ENCODE measurements around the gene STAMBPL1.
A peak's percentile ranks its signal among the peaks of the same experiment; 100 is the strongest.
"Not testable (repeated sequence)": the region's sequence is repeated elsewhere in the genome, so short reads cannot be mapped to it uniquely, and the experiment has no call there.

Gene STAMBPL1

DNA sequence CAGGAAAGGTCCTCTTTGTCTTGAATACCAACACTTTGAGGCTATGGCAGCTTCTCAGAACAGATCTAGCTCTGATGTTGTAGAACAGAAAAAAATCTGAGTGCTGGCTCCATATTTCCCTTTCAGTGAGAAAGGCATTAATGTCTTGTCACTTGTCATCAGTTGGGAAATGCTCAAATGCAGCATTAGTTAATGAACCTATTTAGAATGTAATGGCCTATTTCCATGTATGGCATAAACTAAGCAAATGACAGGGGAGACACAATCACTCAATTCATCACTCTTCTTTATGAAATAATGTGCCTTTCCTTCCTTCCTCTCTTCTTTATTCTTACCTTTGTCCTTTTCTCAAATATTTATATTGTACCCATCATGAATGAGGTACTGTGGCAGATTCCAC lies 5.0 kb upstream of the STAMBPL1 start:
- ATAC-seq (no peak), DNase-seq (no peak)
- no peak overlapping the region for H3K27ac Mint-ChIP-seq
- peaks cover 7% of the 10 kb centered on the region for H3K9me3 Mint-ChIP-seq
- H3K4me3 Mint-ChIP-seq, result no peak overlapping the region
- H3K36me3 Mint-ChIP-seq (ENCODE audit: low read depth), result no peaks in the 10 kb centered on the region
- no peaks in the 10 kb centered on the region for H3K27me3 Mint-ChIP-seq
- H3K4me1 Mint-ChIP-seq, result peaks cover 20% of the 10 kb centered on the region

DNA sequence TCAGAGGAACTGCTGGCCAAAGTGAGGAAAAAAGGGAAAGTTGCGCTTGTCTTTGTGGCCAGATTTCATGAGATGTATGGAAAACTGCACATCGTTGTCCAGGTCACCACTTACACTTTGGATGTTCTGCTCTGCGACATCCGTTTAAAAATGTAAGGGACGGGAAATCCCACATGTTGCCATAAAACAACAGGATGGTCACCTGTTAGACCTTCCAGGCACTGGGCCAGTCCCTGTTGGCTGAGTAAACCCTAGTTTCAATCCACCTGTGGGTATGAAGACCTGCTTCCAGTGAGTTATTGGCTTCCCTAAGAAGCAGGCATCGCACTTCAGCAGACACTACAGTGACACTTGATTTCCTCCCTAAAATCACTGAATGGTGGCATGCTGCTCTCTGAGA lies 2.7 kb upstream of the STAMBPL1 start:
- DNase-seq (no peak), ATAC-seq (no peak)
- Mint-ChIP-seq H3K27ac (no peak overlapping the region), H3K9me3 (no peaks in the 10 kb centered on the region), H3K4me3 (no peak overlapping the region), H3K36me3 (ENCODE audit: low read depth) (peaks cover 9% of the 10 kb centered on the region), H3K4me1 (peaks cover 33% of the 10 kb centered on the region), H3K27me3 (no peaks in the 10 kb centered on the region)

DNA sequence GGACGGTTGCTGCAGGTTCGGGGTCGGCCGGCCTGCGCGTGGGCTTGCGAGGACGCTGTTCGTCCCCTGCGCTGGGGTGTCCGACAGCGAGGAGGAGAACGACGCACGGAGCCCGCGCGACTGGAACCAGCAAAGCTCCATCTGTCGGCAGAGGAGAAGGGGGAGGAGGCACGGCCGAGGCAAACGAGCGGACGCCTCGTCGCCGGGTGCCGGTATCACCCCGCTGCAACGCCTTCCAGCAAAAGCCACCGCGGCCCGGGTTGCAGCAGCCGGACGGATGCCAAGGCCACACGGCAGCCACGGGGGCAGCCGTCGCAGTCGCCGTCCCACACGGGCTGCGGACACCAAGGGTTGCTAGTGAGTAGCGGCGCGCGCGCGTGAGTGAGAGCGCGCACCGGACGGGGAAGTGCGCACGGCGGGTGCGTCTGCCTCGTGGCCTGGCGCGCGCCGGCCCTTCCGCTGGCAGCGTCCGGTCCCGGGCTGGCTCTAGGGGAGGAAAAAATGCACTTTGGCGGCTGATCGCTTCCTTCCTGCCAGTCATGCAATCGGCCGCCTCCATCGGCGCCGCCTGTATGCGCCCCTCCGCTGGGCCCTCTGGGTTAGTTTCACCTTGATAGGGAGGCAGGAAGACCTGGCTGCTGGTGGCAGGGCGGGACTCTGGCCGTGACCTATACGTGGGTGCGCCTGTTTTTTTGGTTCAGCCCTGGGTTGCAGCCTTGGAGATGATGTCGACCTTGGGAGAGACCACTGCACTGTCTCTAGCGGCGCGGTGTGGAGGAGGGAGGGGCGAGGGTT lies 434 bp downstream of the STAMBPL1 start:
- Mint-ChIP-seq H3K27ac (peak overlapping the region; percentile 96), H3K36me3 (ENCODE audit: low read depth) (peaks cover 20% of the 10 kb centered on the region), H3K4me3 (peak overlapping the region; percentile 97), H3K27me3 (no peaks in the 10 kb centered on the region), H3K9me3 (no peaks in the 10 kb centered on the region), H3K4me1 (peaks cover 63% of the 10 kb centered on the region)
- DNase-seq, result peak; percentile 74
- ATAC-seq, result peak; percentile 87

DNA sequence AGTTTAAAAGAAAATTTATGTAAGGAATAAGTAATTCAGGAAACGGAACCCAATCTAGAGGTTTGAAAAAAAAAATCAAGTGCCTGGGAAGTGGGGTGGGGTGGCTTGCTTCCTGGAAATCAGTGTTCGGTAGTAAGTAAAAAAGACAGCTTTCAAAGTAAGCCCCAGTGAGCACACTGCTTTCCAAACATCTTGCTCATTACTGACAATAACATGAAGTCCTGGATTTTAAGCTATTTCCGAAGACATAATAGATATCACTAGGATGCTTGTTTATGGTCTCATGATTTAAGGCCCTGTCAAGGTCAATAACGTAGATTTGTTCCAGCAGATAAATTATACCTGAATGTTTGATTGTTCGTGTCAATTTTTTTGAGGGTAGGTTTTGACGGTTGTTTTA lies 1.3 kb downstream of the STAMBPL1 start:
- H3K9me3 Mint-ChIP-seq, result no peaks in the 10 kb centered on the region
- H3K4me3 Mint-ChIP-seq, result peak overlapping the region; percentile 97
- DNase-seq, result no peak
- peaks cover 72% of the 10 kb centered on the region for H3K4me1 Mint-ChIP-seq
- H3K27ac Mint-ChIP-seq, result peak overlapping the region; percentile 96
- peaks cover 20% of the 10 kb centered on the region for H3K36me3 Mint-ChIP-seq (ENCODE audit: low read depth)
- ATAC-seq, result no peak
- H3K27me3 Mint-ChIP-seq, result no peaks in the 10 kb centered on the region

DNA sequence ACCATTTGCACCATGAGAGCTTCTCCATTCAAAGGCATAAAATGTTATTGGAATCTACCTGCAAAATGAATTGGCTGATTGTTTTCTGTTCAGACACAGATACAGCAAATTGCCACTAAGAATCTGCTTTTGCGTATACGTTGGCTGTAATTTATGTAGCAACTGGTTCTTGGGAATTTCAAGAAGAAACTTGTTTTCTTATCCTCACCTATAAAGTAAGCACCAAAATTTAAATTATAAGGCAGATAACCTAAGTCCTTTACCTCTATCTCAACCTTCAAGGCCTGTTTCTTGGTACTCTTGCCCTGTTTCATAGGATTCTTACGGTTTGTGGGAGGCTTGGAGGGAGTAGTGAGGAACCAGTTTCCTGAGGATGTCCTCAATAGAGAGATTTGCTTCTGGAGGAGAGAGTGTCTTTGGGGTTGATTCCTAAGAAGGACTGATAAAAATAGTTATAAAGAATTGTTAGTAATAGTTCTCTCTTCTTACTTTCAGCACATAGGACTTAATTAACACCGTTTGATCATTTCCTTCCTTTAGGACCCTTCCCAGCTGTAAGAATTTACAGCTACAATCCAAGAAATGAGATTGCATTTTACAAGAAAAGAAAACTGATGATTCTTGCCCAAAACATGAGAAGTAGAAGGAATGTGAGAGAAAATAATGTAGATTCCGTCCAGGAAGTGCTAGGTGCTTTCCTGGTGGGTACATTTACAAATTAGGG lies 2.0 kb downstream of the STAMBPL1 start:
- H3K27ac Mint-ChIP-seq, result peak overlapping the region; percentile 96
- H3K4me3 Mint-ChIP-seq, result peak overlapping the region; percentile 97
- peaks cover 78% of the 10 kb centered on the region for H3K4me1 Mint-ChIP-seq
- H3K9me3 Mint-ChIP-seq, result no peaks in the 10 kb centered on the region
- DNase-seq, result no peak
- H3K27me3 Mint-ChIP-seq, result no peaks in the 10 kb centered on the region
- no peak for ATAC-seq
- H3K36me3 Mint-ChIP-seq (ENCODE audit: low read depth), result peaks cover 20% of the 10 kb centered on the region

DNA sequence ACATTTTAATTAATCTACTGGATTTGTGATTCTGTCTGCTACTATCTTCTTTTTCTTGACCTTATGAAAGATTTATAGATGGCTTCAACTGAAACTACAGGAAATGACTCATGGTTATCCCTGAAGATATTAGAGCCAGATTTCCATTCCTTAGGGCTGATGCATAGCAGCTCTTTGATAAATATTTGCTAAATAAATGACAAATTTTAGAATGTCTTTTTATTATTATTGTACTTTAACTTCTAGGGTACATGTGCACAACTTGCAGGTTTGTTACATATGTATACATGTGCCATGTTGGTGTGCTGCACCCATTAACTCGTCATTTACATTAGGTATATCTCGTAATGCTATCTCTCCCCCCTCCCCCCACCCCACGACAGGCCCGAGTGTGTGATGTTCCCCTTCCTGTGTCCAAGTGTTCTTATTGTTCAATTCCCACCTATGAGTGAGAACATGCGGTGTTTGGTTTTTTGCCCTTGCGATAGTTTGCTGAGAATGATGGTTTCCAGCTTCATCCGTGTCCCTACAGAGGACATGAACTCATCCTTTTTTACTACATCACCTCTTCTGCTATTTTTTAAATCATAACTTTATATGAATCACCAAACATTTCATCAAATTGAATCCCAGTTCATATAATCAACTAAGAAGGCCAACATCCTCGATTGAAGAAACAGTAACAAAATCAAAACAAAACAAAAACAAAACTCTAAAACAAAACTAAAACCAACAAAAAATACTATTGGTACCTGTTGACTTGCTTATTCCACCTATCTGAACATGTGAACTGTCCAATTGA lies 2.8 kb downstream of the STAMBPL1 start:
- peaks cover 82% of the 10 kb centered on the region for H3K4me1 Mint-ChIP-seq
- ATAC-seq, result not testable (repeated sequence)

DNA sequence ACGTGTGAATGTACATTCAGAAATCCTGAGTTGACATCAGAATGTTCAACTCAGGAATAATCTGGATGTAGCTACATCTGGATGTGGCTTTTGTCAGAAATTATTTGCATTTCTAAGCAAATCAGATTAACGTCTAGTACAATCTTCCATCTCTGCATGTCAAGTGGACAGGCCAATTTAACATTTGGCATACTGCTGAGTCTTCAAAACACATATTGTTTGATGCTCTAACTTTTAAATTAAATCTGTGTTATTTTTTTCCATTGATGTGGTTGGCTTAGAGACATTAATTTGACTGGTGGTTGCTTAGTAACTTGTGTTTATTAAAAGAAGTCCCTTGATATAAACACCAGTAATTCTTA lies 3.4 kb downstream of the STAMBPL1 start:
- Mint-ChIP-seq H3K27ac (peak overlapping the region; percentile 67), H3K9me3 (no peaks in the 10 kb centered on the region), H3K4me3 (peak overlapping the region; percentile 72), H3K27me3 (no peaks in the 10 kb centered on the region), H3K36me3 (ENCODE audit: low read depth) (peaks cover 23% of the 10 kb centered on the region), H3K4me1 (peaks cover 84% of the 10 kb centered on the region)
- ATAC-seq (no peak), DNase-seq (no peak)

More for the DNA sequence above, 2.8 kb downstream of the STAMBPL1 start:
- not testable (repeated sequence) for DNase-seq, H3K9me3 Mint-ChIP-seq, H3K27me3 Mint-ChIP-seq
- peaks cover 21% of the 10 kb centered on the region for H3K36me3 Mint-ChIP-seq (ENCODE audit: low read depth)
- H3K4me3 Mint-ChIP-seq, result peak overlapping the region; percentile 97
- H3K27ac Mint-ChIP-seq, result peak overlapping the region; percentile 96

DNA sequence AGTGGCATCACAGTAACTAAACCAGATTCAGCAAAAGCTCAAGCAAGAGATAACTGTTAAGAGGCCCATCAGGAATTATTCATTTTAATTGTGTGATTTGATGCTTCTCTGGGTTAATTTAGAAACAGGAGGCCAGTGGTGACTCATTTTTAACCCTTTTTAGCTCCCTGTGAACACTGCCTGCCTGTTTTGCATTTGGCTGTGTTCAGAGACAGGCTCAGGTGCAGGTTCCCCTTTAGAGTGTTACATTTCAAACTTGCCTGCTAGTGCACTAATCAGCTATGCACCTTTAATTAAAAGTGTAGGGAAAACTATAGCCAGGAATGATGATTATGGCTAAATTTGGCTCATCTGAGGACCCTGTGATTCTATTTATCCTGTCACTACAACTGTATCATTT lies 6.5 kb downstream of the STAMBPL1 start:
- Mint-ChIP-seq H3K4me1 (peaks cover 87% of the 10 kb centered on the region), H3K27ac (no peak overlapping the region), H3K27me3 (no peaks in the 10 kb centered on the region), H3K4me3 (no peak overlapping the region), H3K36me3 (ENCODE audit: low read depth) (peaks cover 16% of the 10 kb centered on the region), H3K9me3 (no peaks in the 10 kb centered on the region)
- DNase-seq, result no peak
- ATAC-seq, result peak; percentile 95

DNA sequence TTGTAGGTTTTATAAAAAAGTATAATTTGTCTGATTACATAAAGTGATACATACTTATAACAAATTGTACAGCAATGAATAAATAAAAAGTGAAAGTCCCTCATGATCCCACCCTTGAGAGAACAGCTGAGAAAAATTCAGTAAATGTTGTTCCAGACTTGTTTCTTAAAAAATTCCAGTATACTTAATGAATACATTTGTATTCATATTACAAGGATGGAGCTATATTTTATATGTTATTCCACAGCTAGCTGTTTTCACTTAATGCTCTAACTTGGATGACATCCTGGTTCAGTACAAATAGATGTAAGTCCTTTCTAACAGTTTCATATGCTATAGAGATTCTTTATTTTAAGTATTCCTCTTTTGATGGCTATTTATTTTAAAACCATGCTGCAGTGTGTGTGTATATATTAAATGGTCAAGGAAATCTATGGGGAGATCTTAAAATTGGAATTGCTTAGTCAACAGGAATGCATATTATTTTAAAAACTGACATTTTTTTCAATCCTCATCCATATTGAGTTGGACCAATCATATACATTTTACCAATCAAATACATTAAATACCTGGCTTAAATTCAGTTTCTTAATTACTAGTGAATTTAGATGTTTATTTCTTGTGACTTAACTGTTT lies 8.9 kb downstream of the STAMBPL1 start:
- peaks cover 70% of the 10 kb centered on the region for H3K4me1 Mint-ChIP-seq

DNA sequence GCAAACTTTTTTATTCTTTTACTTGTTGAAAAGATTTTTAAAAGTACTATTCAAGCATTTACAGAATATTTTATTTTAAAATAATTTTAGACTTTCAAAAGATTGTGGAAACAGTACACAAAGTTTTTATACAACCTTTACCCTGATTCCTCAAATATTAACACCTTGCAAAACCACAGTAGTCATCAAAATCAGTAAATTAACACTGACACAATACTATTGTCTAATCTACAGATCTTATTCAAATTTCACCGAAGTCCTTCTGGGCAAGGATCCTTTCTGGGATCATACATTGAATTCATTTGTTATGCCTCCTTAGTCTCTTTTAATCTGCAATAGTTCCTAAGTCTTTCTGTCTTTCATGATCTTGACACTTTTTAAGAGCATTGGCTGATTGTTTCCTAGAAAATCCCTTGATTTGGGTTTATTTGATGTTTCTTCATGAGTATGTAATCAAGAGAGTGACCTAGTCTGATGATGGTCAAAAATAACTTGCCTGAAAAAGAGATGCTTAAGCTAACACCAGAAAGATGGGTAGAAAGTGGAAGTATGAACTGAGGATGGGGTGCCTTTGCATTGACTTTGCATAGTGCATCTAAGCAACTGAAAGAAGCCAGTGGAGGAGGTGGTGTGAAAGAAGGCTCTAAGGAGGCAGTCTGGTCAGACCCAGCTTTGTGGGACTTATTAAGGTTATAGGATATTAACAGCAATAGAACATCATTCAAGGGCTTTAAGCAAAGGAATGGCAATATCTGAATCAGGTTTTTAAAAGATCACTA lies 9.7 kb downstream of the STAMBPL1 start:
- Mint-ChIP-seq H3K4me3 (no peak overlapping the region), H3K27me3 (no peaks in the 10 kb centered on the region), H3K27ac (no peak overlapping the region), H3K4me1 (peaks cover 68% of the 10 kb centered on the region), H3K36me3 (ENCODE audit: low read depth) (peaks cover 12% of the 10 kb centered on the region), H3K9me3 (no peaks in the 10 kb centered on the region)
- ATAC-seq, result no peak
- no peak for DNase-seq

More for the DNA sequence above, 8.9 kb downstream of the STAMBPL1 start:
- H3K27ac Mint-ChIP-seq, result no peak overlapping the region
- H3K27me3 Mint-ChIP-seq, result no peaks in the 10 kb centered on the region
- H3K36me3 Mint-ChIP-seq (ENCODE audit: low read depth), result peaks cover 7% of the 10 kb centered on the region
- no peak for ATAC-seq
- no peaks in the 10 kb centered on the region for H3K9me3 Mint-ChIP-seq
- DNase-seq, result no peak
- H3K4me3 Mint-ChIP-seq, result no peak overlapping the region

DNA sequence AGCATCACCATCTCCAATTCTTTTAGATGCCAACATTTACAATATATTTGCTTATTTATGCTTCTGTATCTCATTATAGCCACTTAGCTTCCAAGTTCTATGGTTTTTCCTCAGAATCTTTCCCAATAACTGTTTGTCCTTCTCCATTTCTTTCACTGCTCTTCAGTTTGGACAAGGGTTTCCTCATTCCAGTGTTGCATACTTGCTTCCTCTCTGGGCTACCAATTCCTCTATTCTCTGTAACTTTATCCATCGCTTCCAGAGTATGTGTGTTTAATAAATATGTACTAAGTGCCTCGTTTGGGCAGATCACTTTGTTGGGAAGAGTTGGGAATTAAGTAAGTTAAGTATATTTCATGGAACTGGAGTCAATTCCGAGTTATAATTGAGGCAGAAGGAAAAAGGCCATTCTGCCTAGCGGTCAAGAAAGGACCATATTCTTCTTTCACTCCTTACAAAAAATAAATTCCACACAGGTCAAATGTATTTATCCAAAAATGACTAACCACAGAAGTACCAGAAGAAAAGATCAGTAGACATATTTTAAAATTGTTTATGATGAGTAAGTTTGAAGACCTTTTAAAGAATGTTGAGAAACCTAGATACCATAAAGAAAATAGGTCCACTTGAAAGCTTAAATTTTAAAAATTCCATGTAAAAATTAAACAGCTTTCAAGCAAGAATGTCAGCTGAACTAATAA lies 10.8 kb downstream of the STAMBPL1 start:
- Mint-ChIP-seq H3K9me3 (no peaks in the 10 kb centered on the region), H3K4me1 (peaks cover 66% of the 10 kb centered on the region), H3K27me3 (no peaks in the 10 kb centered on the region), H3K36me3 (ENCODE audit: low read depth) (peaks cover 14% of the 10 kb centered on the region), H3K4me3 (no peak overlapping the region), H3K27ac (no peak overlapping the region)
- no peak for DNase-seq
- ATAC-seq, result no peak

DNA sequence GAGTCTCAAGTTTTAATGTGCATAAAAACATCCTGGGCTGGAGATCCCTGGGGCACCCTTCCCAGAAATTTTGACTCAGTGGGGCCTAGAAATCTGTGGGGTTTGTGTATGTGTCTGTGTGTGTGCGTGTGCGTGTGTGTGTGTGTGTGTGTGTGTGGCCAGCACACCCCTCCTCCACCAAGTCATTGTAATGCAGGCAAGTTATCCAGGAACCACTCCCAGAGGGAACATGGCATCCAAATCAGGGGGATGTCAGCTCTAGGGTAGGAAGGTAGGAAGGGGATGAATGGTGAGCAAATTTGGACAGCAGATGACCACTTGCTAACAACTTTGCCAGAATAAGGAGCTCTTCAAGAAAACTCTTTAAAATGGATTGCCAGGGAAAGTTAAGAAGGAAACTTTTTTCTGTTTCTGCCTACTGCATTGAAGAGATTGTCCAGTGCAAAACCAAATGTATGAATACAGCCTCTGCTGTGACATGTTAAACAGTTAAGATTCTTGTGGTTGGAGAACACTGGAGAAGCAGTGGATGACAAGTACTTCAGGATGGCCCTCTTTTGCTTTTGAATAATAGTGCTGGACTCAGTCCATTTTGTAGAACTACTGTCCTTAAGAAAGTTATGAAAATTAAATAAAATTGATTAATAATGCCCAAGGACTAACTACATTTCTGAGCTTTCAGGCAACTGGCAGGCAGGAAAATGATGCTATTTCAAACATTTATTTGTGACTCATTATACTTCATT lies 12.3 kb downstream of the STAMBPL1 start:
- Mint-ChIP-seq H3K4me1 (peaks cover 67% of the 10 kb centered on the region), H3K4me3 (no peak overlapping the region), H3K27ac (no peak overlapping the region)

DNA sequence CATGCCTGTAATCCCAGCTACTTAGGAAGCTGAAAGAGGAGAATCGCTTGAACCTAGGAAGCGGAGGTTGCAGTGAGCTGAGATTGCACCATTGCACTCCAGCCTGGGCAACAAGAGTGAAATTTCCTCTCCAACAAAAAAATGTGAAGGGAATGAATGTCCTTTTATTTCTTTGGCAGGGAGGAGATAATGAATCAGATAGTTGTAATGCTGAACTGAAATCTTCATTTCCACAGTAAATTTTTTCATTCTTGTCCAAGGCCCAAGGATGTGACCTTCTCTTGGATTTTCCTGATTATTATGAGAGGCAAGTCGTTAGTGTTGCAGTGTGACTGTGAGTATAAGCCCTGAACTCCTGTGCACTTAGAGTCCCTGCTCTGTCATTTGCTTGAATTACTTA lies 13.6 kb downstream of the STAMBPL1 start:
- H3K4me3 Mint-ChIP-seq, result no peak overlapping the region
- ATAC-seq (no peak), DNase-seq (no peak)
- peaks cover 70% of the 10 kb centered on the region for H3K4me1 Mint-ChIP-seq
- H3K36me3 Mint-ChIP-seq (ENCODE audit: low read depth), result peaks cover 12% of the 10 kb centered on the region
- no peaks in the 10 kb centered on the region for H3K9me3 Mint-ChIP-seq
- H3K27me3 Mint-ChIP-seq, result no peaks in the 10 kb centered on the region
- no peak overlapping the region for H3K27ac Mint-ChIP-seq

More for the DNA sequence above, 12.3 kb downstream of the STAMBPL1 start:
- Mint-ChIP-seq H3K36me3 (ENCODE audit: low read depth) (peaks cover 15% of the 10 kb centered on the region), H3K9me3 (no peaks in the 10 kb centered on the region), H3K27me3 (no peaks in the 10 kb centered on the region)
- ATAC-seq, result no peak
- no peak for DNase-seq

All from activated naive CD8-positive, alpha-beta T cell treated with anti-CD3 and anti-CD28 coated beads, Interleukin-2, amount 50 U/mL, for 24 hours (primary cell).